Hematopoietic multipotent progenitor cell treated with erythropoietin and hydrocortisone succinate and interleukin-3 and kit ligand, for 4 days (in vitro differentiated cells): ENCODE data around the gene ZCCHC7.
A peak's percentile ranks its signal among the peaks of the same experiment; 100 is the strongest.
"Not testable (repeated sequence)": the region's sequence is repeated elsewhere in the genome, so short reads cannot be mapped to it uniquely, and the experiment has no call there.

Experiments
- DNase-seq: peaks from one replicate; pipeline ENCODE4 v3.0.0-alpha.2; 2015

The ZCCHC7 gene

DNA sequence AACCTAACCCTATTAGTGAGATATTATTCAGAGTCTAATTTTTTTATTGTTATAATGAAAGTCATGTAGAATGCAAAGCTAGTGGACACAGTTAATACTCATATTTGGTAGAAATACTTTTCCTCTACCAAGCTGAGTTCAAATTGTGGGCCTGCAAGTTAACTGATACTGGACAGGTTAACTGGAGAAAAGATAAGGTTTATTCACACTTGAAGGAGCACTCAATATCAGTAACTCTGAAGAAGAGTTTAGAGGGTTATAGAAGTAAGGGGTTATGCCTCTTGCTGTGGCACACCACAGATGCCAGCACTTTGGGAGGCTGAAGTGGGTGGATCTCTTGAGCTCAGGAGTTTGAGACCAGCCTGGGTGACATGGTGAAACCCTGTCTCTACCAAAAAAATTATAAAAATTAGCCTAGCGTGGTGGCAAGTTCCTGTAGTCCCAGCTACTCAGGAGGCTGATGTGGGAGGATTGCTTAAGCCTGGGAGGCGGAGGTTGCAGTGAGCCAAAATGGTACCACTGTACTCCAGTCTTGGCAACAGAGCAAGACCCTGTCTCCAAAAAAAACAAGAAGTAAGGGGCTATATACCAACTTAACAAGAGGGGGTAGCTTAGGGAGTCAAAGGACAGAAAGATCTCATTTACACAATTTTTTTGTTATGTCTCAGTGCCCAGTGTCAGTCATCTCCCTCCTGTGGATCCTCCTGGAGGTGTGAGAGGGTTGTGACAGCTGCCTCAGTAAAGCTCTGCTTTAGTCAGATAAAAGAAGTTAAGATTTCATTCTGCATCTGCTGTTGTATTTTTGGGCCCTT, 180.9 kb downstream of the ZCCHC7 start:
- peak; percentile 44 for DNase-seq

DNA sequence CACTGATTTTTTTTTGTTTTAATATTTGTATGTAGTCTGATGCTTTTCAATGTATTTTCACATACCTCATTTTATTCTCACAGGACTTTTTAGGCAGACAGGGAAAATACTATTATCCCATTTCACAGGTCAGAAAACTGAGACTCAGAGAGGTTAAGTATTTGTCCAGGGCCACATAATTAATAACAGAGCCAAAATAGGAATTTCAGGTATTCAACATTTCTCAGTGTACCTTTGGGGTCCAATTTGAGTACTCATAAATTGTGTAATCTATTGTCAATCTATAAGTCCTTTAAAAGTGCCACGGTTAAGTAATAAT, 181.4 kb downstream of the ZCCHC7 start:
- DNase-seq: no peak

DNA sequence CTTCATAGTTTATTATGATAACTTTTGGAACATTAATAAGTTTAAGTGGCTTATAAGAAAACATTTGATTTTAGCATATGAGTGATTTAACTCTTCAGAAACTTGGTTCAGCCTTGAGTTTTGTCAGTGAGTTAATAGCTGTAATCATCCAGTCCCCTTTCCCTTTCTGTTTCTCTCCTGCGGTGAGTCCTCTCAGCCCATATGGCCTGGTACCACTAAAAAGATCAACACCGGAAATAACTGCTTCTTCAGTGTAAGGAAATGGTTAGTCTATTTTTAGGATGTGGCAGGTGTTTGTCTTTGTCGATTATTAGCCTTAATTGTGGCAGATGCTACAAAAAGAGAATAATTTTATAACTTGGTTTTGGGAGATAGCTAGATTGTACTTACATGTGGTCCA, 181.9 kb downstream of the ZCCHC7 start:
- DNase-seq: peak; percentile 62

DNA sequence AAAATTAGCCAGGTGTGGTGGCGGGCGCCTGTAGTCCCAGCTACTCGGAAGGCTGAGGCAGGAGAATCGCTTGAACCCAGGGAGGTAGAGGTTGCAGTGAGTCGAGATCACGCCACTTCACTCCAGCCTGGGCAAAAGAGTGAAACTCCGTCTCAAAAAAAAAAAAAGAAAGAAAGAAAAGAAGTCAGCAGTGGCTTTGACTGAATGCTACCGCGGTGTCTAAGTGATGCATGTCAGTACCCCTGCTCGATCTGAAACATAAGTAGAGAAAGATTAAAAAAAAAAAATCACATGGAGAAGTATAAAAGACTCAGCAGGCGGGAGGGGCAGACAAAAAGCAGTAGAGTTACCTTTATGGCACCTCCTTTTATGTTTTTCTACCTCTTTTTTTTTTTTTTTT, 182.9 kb downstream of the ZCCHC7 start:
- not testable (repeated sequence) for DNase-seq

DNA sequence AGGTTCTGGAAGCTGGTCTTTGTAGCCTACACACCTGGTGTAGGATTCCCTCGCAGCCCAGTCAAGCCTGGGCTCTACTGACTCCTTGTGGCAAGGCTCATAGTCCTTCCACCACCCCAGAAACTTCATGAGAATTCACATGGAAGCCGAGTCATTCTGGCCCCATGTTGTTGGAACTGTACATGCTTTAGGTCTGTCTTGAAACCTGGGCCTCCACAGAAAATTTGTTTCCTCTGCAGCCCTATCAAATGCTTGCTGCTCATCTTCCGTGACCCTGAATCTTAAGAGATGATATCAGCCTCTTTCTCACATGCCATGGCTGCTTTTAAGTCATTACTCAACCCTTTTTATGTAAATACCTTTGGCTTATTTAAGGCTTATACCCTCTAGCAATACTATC, 188.8 kb downstream of the ZCCHC7 start:
- peak; percentile 33 for DNase-seq

DNA sequence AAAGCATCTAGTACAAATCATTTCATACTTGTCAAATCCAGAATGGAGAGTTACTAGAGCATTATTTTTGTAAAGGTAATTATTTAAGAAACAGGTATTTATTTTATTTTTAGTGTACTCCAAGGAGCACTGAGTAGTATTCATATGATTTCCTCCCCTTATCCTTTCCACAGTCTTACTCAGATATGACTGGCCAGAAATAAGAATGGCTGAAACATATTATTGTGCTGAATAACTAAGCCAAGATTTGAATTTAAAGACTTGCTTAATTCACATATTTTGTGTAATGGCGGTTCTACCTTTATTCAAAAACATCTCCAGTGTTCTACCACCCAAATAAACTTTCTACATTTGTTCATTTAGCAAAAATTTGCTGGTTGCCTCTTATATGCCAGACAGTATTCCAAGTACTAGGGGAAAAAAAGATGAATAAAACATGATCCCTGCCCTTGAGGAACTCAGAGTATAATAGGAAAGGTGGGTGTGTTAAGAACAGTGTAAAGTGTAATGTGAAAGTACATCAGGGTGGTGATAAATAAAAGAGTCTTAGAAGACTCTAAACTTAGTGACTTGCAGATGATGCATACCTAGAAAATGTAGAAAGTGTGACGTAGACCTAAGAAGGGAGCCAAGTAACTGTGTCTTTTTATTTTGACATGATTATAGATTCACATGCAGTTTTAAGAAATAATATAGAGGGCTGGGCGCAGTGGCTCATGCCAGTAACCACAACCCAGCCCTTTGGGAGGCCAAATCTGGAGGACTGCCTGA, 191.7 kb downstream of the ZCCHC7 start:
- DNase-seq: no peak

DNA sequence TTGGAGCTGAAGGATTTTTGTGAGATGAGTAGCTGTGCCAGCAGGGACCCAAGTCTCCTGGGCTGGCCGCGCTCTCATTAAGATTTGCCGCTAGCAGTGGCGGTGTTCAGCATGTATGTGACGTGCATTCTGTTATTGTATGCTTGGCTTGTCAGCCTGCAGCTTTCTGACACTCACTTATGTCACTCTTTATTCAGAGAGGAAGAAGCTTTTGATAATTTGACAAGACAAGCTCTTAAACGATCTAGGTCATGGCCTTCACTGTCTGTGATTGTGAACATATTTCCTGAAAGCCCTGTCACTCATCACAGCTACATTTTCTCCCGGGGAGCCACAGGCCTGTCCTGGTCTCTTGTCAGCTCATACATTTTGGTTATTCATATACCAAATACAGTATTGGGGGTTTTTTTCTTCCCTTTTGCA, 203.9 kb downstream of the ZCCHC7 start:
- DNase-seq: no peak

DNA sequence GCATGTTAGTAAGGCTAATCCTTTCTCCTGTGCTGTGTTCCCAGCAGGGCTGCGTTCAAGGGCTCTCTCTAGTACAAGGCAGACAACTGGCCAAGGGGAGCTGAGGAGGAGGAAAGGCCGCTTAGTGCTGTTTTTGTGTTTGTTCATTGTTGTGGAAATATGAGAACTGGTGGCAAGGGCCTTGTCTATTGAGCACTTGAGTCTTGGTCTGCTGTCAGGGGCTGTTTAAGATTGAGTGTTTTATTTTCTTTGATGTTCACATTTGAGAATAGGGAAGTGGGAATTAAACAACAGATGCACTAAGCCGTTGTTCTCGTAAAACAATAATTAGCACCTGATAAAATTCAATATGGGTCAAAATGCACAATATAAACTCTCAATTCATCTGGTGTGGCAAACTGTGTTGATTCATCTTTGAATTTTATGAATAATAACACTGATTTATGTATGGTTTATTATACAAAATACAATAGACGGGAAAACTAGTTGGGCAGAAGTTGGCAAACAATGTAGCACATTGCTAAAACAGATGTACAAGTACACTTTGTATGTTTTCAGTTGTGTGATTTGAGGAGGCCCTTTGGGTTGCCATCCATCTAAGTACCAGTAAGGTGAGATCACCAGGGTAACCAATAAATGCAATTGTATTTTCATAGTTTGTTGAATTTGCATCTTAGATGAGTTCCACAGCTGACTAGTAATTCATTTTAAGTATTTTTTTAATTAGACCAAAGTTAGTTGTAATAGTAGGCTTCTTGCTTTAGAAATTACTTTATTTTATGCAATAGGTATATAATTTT, 204.5 kb downstream of the ZCCHC7 start:
- no peak for DNase-seq

DNA sequence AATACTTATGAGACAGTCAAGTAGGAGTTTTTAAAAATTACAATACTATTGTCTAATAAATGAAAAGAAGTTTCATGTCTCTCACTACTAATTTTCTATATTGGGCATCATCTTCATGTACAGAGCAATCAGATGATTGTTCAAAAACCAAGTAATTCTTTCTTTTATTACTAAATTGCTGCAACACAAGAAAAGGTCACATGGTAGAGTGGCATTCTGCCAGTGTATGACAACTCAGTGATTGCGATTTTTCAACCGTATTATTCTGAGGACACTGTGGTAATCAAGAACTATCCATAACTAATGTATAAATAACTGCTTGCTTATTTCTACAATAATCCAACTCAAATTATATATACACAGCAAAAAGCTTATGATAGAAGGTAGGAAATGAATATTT, 205.4 kb downstream of the ZCCHC7 start:
- peak; percentile 19 for DNase-seq

DNA sequence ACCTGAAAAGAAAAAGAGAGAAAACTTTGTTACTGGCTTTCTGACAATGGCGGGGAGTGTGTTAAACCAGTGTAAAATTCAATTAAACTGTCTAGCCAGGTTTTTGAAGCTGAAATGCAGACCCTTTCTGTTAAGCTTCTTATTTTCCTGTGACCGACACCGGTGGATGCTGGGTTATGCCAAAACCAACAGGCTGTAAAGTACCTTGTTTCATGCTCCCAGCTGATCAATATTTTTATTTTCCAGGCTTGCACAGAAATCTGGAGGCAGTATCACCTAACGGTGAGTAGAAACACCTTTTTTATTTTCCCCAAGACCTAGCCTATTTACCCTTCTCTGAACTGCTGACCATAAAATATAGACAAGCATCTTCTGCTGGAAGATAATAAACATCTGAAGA, 207.2 kb downstream of the ZCCHC7 start:
- DNase-seq: no peak

DNA sequence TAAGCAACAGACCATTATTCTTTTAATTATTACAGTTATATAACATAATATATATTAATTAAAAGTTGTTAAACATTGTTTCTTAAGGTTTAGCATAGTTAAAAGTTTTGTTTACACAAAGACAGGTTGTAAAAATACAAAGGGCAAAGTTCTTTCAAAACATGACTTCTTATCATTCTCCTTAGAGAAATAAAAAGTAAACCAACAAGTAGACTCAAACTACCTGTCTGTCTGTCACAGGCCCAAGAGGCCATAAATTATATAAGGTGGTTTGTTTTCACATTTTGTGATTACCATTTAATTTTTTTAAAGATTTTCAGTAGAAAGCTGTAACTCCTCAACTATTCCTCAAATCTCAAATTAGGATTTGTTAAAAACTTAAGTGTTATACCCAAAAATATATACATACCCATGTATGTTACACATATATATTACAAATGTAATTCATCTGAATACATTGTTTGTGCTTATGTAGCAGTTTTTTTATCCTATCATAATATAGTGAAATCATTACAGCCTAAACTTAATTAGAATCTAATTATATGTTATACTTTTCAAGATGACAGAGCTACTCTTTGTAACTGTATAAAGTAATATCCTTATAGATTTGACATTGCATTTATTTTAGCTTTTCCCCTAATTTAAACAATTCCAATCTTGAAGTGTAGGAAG, 208.3 kb downstream of the ZCCHC7 start:
- DNase-seq: no peak

DNA sequence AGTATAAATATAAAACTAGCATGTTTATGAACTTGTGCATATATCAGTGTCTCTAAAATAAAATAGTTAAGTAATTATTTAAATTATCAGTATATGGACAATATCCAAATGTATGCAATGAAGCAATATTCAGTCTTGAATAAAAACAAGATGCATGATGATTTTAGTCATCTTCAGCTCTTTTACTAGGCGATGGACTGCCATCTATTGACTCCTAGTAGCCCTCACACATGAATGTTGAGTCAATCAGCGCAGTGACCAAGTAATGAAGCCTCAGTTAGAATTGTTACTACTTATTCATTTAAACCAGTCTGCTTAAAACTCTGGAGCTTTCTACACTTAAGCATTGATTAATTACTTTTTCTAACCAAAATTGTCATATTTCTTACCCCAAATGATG, 209.2 kb downstream of the ZCCHC7 start:
- peak; percentile 65 for DNase-seq

DNA sequence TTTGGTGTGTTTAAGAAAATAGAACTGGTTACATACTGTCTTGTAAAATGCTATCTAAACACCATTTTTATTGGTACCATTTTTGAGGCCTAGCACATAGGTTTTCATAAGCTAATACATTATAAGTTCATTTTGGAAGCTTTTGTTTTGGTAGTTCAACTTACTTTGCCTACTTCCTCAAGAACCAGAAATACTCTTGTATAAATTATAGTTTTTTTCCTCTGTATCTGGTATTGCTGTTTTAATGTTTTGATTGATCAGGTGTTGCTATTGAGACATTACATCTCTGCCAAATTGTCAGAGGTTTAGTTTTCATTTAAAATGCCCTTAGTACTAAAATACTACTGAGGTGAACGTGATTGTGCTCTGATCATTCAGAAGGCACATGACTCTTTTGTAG, 211.5 kb downstream of the ZCCHC7 start:
- DNase-seq: no peak

DNA sequence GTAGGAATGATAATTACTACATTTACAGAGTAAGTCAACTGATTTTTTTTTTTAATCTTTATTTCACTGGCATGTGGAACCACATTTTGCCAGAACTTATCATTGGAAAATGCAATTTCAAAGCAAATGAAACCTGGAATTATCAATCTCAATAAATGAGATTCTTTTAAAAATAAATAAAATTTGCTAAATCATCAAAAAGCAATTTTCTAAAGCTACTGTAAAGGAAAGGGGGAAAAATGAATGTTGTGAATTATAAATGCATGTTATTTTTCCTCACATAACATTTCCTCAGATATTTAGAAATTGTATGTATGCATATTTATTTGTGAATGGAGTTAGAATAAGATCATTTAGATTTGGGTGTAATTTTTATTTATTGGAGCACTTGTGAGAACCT, 212.2 kb downstream of the ZCCHC7 start:
- DNase-seq: no peak

DNA sequence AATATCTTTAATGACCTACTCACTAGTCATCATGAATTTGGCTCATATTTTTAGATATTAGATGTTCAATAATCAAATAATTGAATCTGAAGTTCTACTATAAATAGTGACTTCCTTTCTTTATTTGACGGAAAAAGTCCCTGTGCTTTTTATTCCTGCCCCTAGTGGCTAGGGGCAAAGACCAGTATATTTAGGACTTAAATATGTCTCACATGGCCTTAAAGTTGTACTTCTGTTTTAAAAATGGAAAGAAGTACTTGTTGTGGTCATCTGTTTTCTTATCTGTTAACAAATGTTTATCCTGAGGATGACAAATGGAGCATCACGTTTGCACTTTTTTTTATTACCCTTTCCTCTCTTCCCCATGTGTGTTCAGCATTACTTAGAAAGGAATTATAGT, 212.9 kb downstream of the ZCCHC7 start:
- DNase-seq: peak; percentile 54

DNA sequence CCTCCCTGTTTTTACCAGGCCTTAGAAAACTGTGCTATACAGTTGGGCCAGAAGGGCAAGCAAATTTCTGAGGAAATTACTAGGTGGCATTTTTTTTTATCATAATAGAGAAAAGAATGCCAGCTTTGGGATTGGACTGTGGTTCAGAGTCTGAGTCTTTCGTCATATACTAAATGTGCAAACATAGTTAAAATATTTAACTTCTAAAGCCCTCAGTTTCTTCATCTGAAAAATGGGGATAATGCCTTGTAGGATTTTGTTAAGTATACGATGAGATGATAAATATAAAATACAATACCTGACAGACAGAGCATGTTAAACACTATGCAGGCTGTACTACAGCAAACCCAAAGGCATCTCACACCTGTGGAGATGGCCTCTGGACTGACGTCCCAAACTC, 214.9 kb downstream of the ZCCHC7 start:
- no peak for DNase-seq

DNA sequence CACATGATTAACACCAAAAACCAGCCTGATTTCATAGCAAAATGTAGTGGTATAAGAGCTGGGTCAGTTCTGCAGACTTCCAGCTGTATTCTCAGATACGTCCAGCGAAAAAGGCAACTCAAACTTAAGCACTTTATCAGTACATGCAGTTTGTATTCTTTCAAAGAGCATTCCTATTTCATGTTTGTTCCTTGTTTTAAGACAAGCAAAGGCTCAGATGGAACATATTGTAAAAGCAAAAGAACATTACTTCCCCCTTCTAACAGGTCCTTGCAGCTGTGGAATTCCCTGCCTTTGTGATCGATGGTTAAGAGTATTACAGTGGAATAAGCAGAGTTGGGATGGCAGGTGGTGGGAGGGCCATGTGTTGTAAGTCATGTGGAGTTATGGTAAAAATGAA, 215.8 kb downstream of the ZCCHC7 start:
- DNase-seq: peak; percentile 38

DNA sequence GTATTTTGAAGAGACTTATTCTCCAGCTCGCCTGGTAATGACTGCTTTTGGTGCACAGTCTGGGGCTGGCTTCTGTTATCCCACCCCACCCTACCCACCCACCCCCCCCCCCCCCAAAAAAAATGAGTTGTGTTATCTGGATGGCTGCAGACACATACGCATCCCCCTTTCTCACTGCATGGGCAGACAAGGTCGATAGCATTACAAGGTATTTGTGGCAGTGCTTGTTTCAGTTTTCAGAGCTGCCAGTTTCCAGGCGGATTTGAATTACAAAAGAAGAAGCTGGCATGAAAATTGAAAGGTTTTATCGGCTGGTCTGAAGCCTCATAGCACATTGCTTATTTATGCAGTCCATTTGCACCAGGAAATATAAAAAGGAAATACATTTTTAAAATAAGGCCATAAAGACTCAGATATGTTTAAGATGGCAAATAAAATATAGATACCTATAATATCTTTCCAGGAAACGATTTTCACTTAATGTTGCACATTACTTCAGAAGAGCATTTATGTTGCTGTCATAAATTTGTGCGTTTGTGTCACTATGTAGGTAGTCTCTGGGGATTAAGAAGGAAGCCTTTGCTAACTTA, 217.0 kb downstream of the ZCCHC7 start:
- DNase-seq: peak; percentile 71

DNA sequence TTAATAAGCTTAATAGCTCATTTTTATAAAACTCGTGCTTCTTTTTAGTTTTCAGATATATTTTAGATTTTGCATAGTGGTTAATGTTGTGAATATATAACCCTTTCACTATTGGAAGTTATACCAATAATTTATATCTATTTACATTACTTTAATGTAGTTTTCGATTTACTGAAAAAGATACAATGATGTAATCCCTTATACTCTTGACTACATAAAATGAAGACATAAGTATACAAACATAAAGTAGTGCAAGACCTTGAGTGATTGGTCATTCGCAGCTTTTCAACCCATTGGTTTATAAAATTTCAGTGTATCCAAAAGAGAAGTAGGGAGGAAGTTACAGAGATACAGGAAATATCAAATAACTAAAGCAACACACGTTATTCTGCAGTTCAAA, 217.8 kb downstream of the ZCCHC7 start:
- DNase-seq: no peak

DNA sequence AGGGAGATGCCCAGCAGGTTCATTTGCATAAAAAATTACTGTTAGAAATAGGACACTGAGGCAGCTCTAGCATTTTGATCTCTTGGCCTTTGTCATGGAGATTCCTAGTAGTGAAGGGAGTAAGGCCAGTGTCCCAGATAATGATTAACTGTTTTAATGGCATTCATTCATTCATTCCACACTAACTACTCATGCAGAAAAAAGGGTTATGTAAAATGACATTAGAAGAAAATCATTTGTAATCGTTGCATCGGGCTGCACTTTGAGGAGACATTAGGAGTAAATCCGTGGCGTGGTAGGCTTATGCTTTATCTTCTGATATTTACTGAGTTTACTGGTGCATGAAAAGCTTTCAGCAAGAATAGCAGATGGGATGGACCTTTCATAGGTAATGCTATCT, 219.5 kb downstream of the ZCCHC7 start:
- DNase-seq: no peak

DNA sequence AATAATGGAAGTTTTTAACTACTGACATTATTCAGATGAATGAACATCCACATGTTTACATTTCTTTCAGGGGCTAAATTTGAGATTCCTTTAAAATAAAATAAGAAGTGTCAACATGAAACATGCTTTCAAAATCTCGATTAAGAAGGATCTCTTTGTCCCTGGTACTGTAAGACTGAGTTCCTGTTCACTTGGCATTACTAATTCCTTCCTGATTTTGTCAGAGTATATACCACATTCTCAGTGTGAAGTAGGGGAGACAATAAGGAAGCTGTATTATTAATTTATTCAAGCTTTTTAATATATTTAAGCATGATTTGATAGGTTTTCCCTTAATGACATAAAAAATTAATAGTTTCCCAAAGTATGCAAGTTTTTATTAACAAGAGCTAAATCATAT, 220.6 kb downstream of the ZCCHC7 start:
- DNase-seq: peak; percentile 18

DNA sequence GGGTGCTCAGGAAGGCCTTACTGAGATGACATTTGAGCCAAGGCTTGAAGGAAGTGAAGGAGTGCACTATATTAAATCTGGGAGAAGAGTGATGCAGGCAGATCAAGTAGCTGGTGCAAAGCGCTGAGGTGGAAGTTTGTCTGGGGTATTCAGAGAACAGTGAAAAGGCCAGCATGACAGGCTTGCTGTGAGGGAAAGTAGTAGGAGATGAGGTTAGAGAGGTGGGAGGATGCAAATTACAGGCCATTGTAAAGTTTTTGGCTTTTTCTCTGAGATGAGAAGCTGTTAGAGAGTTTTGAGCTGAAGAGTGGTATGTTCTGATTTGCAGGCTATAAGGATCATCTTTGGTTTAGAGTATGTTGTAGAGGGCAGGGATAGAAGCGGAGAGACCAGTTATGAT, 221.3 kb downstream of the ZCCHC7 start:
- no peak for DNase-seq

DNA sequence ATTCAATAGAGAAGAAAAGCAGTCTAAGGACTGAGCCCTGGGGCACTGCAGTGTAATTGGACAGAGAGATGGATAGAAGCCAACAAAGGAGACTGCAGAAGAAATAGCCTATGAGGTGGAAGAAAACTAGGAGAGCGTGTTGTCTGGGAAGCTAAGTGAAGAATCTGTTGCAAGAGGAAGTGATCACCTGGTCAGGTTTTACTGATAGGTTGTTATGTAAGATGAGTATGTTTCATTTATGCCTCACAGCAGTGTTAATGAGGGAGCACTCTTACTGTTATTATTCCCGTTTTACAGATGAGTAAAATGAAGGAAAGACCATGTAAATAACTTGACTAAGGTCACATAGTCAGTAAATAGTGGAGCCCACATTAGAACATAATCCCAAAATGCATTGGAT, 222.1 kb downstream of the ZCCHC7 start:
- DNase-seq: no peak
